Ovary (tissue), 3 donors: ENCODE results near the gene BNIP3.

Source experiments
- EP300 ChIP-seq: sonication (generic); formaldehyde crosslinking; IDR thresholded peaks from one replicate; pipeline ENCODE4 v1.6.1; 2017; ENCODE audit warnings: antibody characterized with exemption
- POLR2A ChIP-seq: fragments of 450-650 bp; IDR thresholded peaks from one replicate; pipeline ENCODE4 v1.6.1; 2017; ENCODE audit warnings: antibody characterized with exemption, mild to moderate bottlenecking, moderate library complexity
- TF ChIP-seq, protein P1 (sequence below), 3 donors: fragments of 450-650 bp in 2 of 3; fragments of 200-600 bp in 1 of 3; IDR thresholded peaks; one replicate each; pipeline versions ENCODE4 v1.5.1 to v1.8.0; 2016 to 2022; ENCODE audit warnings: antibody characterized with exemption in 3 of 3, mild to moderate bottlenecking in 1 of 3
- donor health status: DM: no; HTN: no; CAD: no.

- TF ChIP-seq EP300 (no peak), POLR2A (no peak)
- TF ChIP-seq, protein P1, sequence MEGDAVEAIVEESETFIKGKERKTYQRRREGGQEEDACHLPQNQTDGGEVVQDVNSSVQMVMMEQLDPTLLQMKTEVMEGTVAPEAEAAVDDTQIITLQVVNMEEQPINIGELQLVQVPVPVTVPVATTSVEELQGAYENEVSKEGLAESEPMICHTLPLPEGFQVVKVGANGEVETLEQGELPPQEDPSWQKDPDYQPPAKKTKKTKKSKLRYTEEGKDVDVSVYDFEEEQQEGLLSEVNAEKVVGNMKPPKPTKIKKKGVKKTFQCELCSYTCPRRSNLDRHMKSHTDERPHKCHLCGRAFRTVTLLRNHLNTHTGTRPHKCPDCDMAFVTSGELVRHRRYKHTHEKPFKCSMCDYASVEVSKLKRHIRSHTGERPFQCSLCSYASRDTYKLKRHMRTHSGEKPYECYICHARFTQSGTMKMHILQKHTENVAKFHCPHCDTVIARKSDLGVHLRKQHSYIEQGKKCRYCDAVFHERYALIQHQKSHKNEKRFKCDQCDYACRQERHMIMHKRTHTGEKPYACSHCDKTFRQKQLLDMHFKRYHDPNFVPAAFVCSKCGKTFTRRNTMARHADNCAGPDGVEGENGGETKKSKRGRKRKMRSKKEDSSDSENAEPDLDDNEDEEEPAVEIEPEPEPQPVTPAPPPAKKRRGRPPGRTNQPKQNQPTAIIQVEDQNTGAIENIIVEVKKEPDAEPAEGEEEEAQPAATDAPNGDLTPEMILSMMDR (IDR thresholded peaks at IDR 0.05) = no peak
Observed at GRCh38 chr10:131970946-131971345, 10.8 kb downstream of the BNIP3 start.
